Jurkat, Clone E6-1 (cell line): ENCODE data around the gene ATRN.
"Not testable (repeated sequence)": the region's sequence is repeated elsewhere in the genome, so short reads cannot be mapped to it uniquely, and the experiment has no call there.

Source experiments
- DNase-seq: peaks from one replicate; pipeline ENCODE4 v3.0.0-alpha.2; 2011; ENCODE audit warnings: low read depth, low spot score
- H3K4me3 ChIP-seq: 2 replicates; pipeline ENCODE4 v1.5.1; 2011; ENCODE audit warnings: mild to moderate bottlenecking, low read length, control low read depth, moderate library complexity

The ATRN gene

DNA sequence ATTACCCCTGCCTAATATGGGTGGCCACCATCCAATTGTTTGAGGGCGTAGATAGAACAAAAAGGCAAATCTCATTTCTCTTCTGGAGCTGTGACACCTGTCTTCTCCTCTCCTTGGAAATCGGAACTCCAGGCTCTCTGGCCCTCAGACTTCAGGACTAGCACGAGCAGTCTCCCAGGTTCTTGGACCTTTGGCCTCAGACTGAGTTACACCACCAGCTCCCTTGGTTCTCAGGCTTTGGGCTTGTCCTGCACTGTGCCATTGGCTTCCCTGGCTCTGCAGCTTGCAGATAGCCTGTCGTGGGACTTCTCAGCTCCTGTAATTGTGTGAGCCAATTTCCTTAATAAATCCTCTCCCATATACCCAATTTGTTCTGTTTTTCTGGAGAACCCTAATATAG lies 34.3 kb downstream of the ATRN start:
- no peak overlapping the region for H3K4me3 ChIP-seq
- no peak for DNase-seq

DNA sequence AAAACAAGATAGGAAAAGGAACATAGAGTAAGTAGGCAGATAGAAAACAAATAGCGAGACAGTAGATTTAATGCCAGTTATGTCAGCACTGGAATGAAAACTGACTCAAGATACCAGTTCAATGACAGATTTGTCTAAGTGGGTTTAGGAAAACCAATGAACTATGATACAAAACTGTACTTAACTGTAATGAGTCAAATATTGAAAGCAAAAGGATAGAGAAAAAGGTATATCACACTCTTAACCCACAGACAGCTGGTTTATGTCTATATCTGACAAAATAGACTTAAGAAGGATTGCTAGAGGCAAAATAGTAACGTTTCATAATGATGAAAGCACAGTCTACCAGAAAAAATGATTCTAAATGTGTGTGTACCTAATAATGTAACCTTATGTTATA lies 38.2 kb downstream of the ATRN start:
- H3K4me3 ChIP-seq = no peak overlapping the region
- no peak for DNase-seq

DNA sequence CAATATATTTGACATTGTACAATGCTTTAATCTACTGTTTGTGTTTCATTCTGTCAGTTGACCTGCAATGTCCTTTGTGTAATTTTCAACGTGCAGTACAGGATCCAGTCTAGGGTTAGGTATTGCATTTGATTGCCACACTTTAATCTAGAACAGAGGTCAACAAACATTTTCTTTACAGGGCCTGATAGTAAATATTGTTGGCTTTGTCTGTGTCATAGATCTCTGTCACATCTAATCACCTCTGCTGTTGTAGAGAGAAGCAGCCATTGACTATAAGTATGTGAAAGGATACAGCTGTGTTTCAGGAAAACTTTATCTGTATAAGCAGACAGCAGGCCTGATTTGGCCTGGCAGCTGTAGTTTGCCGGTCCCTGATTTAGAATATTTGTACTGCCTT lies 39.3 kb downstream of the ATRN start:
- no peak for DNase-seq
- no peak overlapping the region for H3K4me3 ChIP-seq

DNA sequence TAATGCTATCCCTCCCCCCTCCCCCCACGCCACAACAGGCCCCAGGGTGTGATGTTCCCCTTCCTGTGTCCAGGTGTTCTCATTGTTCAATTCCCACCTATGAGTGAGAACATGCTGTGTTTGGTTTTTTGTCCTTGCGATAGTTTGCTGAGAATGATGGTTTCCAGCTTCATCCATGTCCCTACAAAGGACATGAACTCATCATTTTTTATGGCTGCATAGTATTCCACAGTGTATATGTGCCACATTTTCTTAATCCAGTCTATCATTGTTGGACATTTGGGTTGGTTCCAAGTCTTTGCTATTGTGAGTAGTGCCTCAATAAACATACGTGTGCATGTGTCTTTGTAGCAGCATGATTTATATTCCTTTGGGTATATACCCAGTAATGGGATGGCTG lies 41.4 kb downstream of the ATRN start:
- not testable (repeated sequence) for H3K4me3 ChIP-seq, DNase-seq

DNA sequence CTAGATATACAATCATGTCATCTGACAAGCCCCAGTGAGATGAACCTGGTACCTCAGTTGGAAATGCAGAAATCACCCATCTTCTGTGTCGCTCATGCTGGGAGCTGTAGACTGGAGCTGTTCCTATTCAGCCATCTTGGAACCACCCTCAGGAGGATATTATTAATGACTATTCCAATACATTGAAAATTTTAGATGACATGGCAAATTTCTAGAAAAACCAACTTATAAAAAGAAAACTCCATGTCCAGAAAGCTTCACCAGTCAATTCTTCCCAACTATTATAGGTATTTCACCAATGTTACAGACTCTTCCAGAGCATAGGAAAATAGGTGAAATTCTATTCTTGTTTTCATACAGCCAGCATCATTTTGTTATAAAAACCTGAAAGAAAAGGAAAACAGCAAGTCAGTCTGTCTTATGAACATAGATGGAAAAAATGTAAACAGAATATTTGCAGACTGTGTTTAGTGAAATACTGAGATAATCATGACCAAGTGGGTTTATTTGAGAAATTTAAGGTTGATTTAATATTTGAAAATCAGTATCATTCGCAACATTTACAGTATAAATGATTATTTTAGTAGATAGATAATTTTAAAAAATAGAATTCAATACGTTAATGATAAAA lies 43.3 kb downstream of the ATRN start:
- no peak overlapping the region for H3K4me3 ChIP-seq
- DNase-seq = no peak

DNA sequence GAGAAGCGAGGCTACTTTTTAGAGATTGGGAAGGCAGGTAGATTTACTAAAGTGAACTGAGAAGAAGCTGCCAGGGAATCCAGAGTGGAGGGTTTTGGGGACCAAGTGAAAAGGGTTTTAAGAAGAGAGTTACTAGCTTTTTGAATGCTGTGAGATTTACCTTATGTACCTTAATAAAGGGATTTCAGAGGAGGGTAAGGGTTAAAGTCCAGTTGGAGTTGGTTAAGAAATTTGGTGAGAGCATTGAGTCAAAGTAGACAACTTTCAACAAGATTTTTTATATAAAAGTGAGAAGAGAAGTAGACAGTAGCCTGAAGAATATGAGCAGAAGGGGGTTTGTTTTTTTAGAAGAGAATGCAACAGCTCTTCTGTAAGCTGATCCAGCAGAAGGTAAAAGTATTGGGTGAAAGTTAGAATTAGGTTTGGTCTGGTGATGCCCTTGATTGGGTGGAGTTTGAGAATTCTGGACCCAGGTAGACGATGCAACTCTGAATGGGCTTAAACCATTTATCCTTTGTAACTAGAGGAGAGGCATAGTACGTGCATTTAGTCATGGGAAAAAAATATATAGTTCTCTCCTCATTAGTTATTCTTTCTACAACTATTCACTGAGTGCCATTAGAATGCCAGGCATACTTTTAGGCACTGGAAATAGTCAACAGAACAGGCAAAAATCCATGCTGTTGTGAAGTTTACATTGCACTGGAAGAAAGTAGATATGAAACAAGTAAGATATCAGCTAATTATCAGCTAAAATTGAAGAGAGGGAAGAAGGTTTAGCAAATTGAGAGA lies 44.8 kb downstream of the ATRN start:
- H3K4me3 ChIP-seq = no peak overlapping the region
- no peak for DNase-seq

DNA sequence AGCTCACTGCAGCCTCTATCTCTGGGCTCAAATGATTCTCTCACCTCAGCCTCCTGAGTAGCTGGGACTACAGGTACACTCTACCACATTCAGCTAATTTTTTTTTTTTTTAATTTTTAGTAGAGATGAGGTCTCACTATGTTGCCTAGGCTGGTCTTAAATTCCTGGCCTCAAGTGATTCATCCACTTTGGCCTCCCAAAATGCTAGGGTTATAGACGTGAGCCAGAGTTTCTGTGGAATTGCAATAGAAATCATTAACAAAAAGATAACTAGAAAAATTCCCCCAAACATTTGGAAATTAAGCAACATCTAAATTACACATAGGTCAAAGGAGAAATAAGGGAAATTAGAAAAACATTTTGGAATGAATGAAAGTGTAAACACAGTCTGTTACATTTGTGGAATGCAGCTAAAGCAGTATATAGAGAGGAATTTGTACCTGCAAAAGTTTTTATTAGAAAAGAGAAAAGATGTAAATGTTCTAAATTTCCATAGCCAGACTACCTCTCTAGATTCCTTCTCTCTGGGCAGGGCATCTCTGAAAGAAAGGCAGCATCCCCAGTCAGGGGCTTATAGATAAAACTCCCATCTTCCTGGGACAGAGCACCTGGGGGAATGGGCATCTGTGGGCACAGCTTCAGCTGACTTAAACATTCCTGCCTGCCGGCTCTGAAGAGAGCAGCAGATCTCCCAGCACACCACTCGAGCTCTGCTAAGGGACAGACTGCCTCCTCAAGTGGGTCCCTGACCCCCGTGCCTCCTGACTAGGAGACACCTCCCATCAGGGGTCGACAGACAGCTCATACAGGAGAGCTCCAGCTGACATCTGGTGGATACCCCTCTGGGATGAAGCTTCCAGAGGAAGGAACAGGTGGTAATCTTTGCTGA lies 51.3 kb downstream of the ATRN start:
- no peak for DNase-seq
- H3K4me3 ChIP-seq = no peak overlapping the region

DNA sequence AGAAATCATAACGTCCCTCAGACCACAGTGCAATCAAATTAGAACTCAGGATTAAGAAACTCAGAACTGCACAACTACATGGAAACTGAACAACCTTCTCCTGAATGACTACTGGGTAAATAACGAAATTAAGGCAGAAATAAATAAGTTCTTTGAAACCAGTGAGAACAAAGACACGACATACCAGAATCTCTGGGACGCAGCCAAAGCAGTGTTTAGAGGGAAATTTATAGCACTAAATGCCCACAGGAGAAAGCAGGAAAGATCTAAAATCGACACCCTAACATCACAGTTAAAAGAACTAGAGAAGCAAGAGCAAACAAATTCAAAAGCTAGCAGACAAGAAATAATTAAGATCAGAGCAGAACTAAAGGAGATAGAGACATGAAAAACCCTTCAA lies 53.9 kb downstream of the ATRN start:
- not testable (repeated sequence) for H3K4me3 ChIP-seq, DNase-seq

DNA sequence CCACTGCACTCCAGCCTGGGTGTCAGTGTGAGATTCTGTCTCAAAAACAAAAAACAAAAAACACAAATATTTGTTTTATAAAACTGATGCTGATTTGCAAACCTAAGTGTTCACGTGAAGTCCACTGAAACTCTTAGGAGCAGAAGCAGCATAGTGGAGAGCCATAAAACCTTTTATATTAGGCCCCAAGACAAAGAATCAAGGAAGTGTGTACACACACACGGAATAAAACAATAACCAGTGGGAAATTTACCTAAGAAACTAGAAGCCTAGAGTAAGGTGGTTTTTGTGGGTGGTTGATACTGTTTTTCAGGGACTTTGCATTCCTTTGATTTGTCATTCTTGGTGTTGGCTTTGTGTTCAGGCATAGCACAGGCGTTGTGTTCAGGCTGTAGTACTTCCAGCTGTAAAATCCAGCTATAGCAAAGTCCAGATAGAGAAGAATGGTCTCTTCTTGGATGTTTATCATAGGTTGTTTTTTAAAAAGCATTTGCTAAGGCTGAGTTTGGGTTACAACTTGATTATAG lies 61.3 kb downstream of the ATRN start:
- DNase-seq = no peak
- no peak overlapping the region for H3K4me3 ChIP-seq

DNA sequence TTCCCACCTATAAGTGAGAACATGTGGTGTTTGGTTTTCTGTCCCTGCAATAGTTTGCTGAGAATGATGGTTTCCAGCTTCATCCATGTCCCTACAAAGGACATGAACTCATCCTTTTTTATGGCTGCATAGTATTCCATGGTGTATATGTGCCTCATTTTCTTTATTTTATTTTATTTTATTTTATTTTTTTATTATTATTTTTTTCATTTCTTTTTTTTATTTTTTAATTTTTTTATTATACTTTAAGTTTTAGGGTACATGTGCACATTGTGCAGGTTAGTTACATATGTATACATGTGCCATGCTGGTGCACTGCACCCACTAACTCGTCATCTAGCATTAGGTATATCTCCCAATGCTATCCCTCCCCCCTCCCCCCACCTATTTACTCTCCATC lies 66.9 kb downstream of the ATRN start:
- not testable (repeated sequence) for H3K4me3 ChIP-seq

DNA sequence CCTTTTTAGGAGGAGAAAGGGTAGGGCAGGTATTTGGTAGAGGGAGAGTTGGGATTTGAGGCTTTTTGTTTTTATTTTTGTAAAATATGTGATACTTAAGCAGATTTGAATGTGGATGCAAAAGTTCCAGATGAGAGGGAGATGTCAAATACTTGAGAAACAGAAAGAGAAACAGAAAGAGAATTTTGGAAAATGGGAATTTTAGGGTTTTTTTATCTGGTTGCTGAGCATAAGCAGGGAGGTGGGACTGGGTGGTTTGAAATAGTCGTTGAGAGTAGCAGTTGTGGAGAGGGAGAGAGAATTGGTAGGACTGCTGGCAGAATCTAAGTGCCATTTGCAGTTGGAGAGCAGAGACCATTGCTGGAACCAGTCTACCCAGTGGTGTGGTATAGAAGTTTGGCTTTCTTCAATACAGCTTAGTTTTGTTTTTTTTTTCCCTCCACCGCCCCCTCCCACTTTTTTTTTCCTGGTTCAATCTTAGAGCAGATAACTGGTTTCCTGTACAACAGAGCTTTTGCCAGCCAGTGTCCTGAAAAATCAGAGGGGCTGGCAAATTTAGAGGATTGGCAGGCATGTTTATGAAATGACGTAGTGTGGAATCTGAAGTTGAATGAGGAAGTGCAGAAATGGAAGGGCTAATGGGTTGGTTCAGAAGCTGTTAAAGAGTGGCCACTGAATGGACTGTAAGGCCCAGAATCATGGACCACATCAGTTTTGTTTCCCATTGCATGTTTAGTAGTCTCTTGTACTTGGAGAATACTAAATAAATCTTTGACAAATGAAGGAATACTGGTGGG lies 68.7 kb downstream of the ATRN start:
- H3K4me3 ChIP-seq = no peak overlapping the region
- DNase-seq = no peak

More for the DNA sequence above, 66.9 kb downstream of the ATRN start:
- DNase-seq = not testable (repeated sequence)

DNA sequence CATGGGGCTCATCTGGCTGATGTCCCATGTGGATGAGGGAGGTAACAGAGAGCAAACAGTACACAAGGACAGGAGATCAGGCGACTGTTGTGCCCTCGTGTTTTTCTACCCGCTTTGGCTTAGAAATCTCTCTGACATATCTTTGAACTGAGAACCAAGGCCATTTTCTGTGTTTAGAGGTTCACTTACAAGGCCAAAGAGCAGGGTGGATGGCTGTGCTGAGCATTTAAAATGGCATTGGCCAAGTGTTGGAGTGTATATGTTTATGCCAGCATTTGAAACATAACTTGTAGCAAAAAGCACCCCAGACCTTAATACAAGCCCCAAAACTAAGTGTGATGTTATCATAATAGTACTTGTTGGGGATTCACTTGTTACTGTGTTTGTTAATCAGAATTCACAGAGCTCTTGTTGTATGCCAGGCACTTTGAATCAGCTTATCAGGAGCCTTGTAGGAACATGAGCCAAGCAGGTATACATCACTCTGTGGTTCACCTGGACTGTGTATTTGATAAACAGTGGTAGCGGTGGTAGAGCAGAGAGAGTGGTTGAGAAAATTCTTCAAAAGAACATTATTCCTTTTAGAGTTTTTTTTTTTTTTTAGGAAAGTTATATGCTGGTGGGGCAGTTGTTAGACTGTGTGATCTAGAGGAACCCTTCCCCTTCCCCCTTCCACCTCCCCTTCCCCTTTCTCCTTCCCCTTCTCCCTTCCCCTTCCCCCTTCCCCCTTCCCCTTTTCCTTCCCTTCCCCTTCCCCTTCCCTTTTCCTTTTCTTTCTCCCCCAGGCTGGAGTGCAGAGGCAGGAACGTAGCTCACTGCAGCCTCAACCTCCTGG lies 71.3 kb downstream of the ATRN start:
- no peak overlapping the region for H3K4me3 ChIP-seq
- no peak for DNase-seq

DNA sequence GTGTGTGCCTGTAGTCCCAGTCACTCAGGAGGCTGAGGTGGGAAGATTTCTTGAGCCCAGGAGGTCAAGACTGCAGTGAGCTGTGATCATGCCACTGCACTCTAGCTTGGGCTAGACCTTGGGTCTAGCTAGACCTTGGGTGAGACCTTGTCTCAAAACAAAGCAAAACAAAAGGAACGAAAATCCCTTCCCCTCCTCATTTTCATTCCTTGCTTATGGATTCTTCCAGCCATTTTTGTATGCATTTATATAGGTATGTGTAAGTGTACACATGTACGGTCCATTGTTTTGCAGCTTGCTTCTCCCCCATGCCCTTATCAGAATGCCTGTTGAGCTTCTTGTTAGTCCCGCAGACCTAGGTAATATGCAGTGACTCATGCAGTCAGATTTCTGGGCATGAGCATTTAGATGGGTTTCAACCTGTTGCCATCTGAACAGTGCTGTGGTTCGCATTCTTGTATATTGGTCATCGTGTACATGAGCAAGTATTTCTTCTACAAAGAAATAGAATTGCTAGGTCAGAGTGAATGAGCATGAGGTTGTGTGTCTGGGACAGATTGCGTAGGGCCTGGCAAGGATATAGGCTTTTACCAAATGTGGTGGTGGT lies 73.2 kb downstream of the ATRN start:
- no peak overlapping the region for H3K4me3 ChIP-seq
- no peak for DNase-seq

DNA sequence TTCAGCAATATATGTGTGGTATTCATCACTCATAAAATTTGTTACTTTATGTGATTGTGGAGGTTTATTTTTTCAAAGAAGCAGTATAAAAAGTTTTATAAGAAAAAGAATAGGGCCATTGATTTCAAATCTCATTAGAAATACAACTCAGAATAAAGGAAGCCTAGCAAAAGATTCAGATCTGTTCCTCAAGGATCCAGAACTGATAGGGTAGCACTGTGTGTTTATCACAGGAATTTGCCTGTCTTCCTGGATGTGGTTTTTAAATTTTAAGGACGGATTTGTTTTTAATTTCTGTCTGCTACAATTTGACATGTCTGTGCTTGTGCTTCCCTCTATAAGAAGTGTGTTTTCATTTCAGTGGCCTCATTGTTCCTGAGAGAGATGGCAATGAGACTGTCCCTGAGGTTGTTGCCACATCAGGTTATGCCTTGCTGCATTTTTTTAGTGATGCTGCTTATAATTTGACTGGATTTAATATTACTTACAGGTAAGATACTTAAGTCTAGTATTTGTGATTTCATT lies 74.6 kb downstream of the ATRN start:
- no peak for DNase-seq
- no peak overlapping the region for H3K4me3 ChIP-seq

DNA sequence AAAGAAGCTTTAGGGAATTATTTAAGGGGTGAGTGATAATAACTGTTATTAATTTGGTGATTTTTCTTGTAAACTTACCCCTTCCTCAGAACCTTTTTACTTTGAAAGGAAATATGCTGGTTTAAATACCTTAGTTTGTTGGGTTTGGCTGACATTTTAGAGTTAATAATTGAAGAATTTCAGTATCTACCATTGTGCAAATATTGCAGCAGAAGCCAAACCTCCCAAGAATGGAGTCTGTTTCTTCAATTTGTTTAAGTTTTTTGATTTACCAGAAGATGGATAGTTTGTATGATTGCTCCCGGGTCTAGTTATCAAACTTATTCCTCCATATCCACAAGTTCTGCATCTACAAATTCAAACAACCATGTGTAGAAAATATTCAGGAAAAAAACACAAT lies 77.1 kb downstream of the ATRN start:
- no peak overlapping the region for H3K4me3 ChIP-seq
- DNase-seq = no peak

DNA sequence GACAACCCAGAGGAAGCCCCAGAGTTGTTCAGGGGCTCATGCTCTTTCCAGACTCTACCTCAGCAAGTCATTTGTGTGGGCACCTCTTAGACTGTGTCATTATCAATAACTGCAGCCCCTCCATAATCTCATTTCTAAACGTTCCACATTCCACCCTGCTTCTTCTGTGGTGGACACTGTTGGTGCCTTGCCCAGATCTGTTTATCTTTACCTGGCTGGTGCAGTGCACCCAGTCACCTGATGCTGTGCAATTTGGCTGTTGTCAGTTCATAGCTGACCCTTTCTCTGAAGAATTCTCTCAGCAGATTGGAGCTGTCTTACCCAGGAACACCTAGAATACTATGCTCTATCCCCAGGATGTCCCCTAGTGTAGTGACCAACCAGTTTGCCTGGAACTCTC lies 80.0 kb downstream of the ATRN start:
- no peak overlapping the region for H3K4me3 ChIP-seq

DNA sequence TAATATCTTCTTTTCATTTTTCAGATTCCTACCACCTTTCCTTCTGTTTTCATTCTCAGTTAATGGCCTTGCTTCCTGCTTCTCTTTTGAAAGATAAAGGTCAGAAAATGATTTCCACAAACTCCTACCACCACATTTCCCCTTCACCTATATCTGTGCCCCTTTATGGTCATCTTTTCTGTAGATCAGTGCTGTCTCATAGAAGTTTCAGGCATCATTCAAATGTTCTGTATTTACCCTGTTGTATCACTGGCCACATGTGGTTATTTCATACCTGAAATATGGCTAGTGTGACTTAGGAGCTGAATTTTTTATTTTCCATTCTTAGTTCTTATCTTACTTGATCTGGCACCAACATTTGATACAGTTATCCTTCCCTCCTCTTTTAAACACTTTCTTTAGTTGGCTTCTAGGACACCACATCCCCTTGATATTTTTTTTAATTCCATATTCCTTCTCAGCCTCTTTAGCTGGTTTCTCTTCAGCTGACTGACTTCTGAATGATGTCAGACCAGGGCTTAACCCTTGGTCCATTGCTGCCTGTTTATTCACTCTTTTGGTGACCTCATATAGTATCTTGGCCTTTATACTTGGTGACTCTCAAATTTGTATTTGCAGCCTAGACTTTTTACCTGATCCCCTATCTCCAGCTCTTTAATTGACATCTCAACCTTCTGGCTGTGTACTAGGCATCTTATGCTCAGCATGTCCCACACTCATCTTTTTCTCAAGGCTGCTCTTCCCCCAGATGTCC lies 81.0 kb downstream of the ATRN start:
- DNase-seq = no peak
- H3K4me3 ChIP-seq = no peak overlapping the region

More for the DNA sequence above, 80.0 kb downstream of the ATRN start:
- no peak for DNase-seq
